ENCODE results near the gene KCNJ2. TPM values are rescaled to one million over a fixed set of nuclear protein-coding genes. Genes with fewer than 3 reads are reported as not detected.
A peak's percentile ranks its signal among the peaks of the same experiment; 100 is the strongest.

Gene KCNJ2
- total RNA-seq, 1 donor from 2014 or later = 7.9 TPM

DNA sequence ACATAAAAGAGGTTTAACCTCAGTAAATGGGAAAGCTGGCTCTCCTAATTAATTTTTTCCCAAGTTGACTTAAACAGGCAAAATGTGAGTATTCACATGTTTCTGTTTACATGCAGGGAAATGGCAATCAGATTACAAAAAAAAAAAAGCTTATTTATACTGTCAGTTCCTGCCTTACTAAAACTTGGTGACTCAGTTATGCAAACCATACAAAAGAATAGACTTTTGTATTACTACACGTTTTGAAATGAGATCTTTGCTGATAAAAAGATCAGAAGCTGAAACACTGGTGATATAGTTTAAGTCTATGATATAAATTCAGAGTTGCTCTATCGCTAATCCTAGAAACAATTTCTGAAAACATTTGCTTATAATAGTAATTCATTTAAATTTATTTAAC is 9.4 kb upstream of the KCNJ2 start:
- DNase-seq = no peak

DNA sequence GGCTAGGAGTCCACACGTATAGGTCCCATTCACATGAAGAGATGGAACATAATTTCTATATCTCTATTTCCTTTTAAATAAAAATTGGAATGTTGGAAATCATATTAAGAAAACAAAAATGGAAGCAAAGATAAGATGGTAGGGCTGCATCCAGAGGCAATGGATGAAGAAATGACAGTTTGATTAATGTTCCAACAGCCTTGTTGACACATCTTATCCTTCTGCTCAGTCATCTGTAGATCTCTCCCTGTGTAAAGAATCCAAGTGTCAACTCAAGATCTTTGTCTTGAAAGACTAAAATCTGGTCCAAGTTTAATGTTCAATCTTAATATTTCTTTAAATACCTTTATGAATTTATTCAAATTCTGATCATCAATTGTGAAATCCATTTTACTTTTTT is 7.8 kb upstream of the KCNJ2 start:
- no peak for DNase-seq

DNA sequence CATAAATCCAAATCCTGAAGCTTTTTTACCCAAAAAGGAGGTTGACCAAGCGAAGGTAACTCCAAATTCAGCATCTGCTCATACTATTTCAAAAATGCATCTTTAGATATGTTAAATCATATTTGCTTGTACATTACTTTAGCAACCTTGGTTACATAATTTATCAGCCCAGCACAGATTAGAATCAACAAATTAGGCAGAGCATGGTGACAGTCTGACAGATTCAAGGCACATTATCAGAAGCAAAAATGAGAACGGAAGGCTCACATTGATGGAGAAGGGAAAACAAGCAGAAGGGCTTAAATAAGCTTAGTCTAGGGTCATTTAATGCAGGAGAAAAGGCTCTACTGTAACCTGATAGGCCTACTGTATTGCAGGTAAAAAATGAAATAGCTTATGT is 3.9 kb upstream of the KCNJ2 start:
- no peak for DNase-seq

DNA sequence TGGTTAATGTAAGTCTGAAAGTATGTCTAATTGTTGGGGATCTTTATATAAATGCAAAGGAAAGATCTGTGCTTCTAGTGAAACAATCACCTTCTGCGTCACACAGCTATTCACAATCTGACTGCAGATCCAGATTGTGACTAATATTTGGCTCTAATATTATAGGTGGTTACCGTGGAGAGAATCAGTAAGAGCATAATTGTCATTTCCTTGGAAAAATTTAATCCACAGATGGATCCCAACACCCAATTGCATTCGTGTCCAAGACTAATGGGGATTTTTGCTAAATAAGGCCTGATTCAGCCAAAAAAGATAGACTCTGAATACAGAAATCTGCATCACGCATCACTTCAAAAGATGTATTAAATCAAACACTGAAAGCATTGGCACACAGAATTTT is 2.7 kb upstream of the KCNJ2 start:
- no peak for DNase-seq

DNA sequence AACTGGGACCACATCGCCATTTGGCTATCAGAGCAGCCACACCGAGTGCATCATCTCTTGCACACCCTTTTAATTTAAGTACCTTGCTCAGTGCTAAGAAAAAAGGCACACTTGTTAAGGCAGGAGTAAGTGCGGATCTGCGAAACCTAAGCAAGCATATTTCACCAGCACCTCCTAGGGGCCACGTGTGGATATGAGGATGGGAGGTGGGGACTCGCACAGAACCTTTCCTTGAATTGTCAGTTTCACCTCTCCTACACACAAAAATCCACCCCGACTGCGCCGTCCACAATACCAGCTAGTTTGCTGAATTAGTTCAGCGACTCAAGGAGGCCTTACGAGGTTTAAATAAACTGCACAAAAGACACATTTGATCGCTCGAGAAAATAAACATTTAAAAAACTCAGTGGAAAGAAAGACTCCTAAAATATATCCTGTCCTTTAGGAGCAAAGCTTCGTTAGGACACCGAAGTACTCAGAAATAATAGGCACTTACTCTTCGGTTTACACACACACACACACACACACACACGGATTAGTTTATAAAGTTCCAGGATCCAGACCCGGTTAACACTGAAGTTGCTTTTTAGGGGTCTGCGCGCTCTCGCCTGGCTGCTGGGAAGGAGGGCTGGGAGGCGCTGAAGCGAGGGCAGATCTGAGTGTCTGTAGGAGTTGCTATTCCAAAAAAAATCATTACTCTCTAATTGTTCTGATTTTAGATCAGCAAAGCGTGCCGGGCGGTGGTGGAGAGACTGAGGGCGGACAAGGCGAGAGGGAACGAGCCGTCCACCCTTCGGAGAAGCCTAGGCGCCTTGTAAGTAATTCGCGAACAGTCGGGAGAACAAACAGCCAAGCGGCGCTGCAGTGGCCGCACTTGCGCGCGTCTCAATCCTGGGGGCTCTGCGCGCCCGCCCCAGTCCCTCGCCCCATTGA is 1.0 kb upstream of the KCNJ2 start:
- peak; percentile 64 for DNase-seq

DNA sequence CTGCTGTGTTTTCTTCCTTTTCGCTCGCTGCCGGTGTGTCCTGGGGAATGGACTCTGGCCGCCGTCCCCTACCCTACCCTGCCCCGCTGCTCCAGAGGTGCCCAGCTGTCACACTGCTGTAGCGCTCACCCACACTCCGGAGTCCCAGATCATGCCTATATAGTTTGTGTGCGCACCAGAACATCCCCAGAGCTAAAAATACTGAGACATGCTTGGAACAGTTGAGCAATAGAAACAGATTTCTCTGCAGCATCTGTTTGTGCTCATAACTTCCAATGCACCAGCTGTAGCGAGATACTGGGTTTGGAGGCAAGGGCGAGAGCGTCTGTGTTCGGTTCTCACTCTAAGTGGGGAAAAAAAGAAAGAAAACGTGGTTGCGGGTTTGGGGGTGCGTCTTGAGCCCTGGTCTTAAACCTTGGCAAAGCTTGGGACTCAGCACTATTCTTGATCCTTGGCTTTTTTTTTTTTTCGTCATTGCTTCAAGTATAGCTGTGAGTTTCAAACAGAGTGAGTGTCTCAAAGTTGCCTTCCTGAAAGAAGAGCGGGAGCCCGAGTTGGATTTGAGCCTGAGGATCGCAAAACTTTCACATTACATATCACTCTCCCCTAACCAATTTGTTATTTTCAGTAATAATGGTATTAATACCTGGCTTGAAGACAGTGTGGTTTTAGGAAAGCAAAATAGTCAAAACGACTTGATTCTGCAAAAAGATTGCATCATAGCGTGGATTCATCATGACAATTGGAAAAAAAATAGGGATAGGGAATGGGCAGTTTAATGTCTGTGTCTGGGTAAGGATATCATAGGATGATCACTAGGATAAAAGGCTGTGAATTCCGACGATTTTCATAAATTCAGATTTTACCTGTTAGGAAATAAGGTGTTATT is 621 bp downstream of the KCNJ2 start:
- DNase-seq = no peak

DNA sequence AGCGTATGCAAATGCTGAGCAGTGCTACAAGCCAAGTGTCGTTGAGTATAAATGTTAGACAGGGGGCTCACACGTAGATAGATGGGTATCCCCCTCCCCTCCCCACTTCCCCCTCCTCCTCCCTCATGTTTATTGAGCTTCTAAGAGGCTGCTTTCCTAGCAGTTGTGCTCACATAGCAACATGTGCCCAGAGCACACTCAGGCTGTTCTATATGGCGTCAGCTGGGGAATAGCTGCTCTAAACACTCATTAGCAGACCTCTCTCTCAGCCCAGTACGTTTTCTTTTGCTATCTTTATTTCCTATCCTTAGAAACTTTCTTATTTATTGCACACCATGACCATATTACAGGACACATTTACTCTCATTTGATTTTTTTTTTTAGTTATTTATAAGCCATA is 1.8 kb downstream of the KCNJ2 start:
- DNase-seq = no peak

DNA sequence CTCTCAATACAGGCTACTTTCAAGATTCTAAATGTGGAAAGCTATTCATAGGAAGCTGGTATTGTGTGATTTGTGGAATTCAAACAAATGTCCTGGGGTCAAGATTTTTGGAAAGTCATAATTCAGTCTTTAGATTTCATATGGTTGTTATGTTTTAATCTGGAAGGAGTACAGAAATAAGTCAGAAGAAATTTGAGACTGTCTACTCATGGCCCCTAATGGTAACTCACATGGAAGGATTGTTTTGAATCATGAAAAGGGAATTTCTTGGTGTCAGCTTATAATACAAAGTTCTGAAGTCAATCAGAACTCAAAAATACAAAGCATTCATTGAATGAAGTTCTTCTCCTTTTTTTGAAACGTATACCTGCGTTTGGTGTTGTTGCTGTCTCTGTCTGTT is 3.1 kb downstream of the KCNJ2 start:
- no peak for DNase-seq

DNA sequence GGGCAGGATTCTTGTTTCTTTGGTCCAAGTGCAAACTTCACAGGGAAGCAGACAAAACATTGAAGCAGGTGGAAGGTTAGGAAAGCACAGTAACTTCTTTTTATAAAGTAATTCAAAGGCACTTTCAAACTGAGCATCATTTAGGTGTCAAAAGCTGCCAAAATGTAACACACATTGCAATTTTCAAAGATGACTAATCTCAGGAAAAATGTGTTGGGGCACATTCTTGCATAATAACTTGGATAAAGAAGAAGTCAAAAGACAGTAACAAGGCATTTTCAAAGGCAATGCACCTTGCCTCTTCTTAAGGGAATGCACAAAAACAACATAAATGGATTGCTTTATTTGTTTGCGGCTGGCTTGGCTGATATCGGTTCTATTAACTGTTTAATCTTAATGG is 3.6 kb downstream of the KCNJ2 start:
- DNase-seq = no peak

DNA sequence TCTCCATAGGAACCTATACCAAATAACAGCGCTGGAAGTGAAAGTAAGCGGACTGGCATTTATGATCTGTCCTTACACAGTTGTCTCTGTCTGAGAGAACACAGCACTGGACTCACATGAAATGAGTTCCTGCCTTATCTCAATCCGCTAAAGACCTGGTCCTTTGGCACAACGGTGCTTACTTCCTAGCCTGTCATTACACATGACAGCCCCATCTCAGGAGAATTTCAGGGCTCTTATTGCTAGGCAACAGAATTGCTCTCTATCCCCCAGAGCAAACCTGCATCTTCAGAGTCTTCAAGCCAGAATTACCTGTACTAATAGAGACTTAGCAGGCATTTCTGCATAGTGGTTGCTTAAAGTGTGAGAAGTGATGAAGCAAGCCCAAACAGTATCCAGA is 4.3 kb downstream of the KCNJ2 start:
- no peak for DNase-seq

DNA sequence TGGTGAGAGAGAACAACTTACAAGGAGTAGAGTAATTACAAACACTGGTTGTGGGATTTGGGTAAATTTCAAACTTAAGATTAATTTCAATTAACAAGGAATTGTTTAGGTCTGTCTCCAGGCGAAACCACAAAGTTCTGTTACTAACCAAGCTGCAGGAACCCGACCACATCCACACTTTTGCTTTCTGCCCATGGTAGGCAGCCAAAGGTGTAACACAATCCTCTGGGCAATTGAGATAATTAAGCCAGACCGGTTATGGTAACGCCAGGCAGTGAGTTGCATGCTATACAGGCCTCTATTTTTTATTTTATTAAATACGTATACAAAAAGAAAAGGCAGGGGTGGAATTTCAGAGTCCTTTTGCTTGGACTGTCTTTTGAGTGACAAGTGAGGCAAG is 12.0 kb downstream of the KCNJ2 start:
- DNase-seq = no peak

DNA sequence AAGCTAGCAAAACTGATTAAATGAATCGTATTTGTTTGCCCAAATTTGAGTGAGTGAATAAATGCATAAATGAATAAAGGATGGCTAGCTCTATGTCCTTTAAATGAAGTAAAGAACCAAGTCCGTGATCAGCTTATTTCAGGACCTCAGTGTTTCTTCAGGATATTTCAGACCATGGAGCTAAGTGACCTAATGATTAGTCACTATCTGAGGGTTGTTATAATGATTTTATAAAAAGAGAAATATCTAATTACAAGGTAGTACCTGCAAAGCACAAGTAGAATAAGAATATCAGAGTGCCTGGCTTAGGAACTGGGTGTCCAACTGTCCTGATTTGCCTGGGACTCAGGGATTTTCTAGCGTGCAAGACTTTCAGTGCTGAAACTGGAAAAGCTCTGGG is 12.5 kb downstream of the KCNJ2 start:
- DNase-seq = no peak

DNA sequence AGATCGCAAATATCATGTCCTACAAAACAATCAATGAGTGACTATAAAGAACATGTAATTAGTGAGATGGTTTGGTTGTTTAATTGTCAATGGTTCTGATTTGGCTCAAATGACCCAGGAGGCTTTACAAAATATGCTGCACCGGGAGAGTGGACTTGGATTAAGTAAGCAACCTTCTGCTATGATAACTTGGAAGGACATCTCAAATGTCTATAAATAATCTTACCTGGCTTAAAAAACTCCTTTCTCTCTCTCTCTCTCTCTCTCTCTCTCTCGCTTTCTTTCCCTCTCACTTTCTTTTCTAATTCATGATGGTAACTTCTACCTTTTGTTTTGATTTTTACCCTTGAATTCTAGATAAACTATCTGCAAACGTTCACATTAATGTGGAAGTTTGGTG is 14.2 kb downstream of the KCNJ2 start:
- DNase-seq = no peak

DNA sequence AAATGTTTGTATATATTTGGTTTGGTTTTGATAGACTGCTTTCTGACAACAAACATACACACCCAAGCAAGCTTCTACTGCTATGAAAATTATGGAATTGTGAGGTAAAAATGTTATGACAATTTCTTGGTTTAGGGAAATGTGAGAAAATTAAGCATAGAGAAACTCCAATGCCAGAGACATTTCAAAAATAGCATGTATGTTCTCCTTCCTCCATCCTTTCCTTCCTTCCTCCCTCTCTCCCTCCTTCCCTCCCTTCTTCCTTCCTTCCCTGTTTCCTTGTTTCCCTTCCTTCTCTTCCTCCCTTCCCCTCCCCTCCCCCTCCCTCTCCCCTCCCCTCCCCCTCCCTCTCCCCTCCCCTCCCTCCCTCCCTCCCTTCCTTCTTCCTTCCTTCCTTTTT is 14.9 kb downstream of the KCNJ2 start:
- DNase-seq = no peak

DNA sequence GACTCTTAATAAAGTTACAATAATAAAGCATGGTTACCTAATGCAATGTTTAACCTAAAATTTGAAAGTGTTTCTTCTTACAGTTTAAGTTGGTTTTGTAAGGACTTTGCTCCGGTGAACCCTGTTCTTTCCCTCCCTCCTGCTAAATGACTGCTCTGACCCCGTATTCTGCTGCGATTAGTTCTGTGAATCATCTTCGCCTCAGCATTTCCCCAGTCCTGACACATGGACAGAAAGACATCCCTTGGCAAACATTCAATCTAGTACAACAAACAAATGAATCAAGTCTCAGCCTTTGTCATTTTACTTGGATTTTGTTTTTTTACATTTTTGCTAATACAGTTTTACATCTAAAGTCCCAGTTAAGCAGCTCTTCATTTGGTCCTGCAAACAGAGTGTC is 15.4 kb downstream of the KCNJ2 start:
- DNase-seq = no peak

DNA sequence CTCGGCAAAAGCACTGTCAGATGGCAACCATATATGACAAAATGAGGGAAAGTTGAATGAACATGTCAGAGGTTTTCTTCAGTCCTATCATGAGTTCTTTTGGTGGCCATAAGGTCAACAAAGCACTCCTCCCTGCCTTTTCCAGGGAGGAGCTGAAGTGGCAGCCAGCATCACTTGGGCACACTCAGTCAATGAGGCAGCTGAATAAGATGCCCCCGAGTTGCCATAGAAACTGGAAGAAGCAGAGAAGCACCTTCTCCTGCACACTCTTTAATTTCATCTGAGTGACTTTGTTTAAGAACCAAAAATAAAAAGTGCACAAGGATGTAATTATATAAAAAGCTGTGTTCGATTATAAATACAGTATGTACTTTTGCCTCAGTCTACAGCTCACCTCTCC is 16.0 kb downstream of the KCNJ2 start:
- DNase-seq = no peak

DNA sequence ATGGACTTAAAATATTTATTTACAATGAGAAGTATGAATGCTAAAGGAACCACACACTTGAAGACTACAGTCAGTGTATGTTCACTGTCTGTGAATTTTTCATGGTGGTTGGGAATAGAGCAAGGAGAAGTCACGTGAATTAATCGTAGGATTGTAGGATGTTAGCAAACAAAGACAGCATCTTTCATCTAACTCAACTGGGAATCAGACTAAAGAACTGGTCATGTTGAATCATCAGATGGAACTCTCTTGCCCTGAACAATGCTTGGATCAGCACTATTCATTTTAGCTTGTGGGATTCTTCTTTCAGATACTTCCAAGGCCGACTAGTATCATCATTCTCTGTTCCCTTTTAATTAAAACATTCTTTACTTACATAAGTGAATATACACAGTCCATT is 18.1 kb downstream of the KCNJ2 start:
- DNase-seq = no peak

DNA sequence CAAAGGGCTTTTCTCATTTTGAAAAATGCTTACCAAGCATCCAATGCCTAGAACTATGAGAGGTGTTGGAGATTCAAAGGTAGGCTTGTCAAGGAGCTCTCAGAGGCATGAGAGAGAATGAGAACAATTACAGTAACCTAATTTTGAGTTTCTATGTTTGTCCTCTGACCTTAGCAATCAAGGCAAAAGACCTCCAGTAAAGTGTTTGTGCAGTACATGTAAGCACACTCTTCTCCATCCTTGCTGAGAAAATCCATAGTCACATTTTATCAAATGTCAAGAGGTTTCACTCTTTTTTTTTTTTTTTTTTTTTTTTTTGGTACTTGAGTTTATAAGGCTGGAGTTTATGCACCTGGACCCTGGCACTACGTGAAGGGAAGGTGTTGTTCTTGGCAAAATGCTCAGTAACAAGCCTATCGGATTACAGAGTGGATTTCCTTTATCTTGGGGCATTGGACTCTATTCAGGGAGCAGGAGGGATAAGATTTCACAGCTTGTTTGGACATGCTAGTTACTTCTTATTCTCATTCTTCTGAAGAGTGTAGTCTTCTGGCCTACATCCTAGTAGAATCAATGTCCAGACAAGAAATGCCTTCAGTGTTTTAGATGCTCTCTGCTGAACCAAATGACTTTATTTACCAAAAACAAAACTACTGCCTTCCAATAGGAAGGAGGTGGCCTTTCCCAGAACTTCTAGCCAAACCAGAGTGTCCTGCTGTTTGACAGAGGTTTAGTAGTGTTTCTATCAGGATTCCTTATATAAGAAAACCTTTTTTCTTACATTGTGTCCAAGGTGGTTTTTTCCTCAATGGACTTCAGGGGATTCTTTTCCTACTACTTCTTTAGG is 21.9 kb downstream of the KCNJ2 start:
- DNase-seq = no peak

DNA sequence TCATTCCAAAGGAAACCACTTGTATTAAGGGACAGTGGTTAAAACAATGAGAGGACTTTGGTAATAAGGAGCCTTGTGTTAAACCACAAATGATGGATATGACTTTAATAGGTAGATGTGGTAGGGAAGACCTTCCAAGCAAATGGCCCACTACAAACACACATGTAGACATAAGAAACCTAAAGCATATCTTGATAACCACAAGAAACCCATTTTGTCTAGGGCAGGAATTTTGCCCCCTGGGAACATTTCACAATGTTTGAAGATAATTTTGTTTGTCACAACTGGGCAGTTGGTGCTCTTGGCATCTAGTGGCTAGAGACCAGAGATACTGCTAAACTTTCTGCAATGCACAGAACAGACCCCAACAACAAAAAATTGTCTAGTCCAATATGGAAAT is 25.8 kb downstream of the KCNJ2 start:
- no peak for DNase-seq

DNA sequence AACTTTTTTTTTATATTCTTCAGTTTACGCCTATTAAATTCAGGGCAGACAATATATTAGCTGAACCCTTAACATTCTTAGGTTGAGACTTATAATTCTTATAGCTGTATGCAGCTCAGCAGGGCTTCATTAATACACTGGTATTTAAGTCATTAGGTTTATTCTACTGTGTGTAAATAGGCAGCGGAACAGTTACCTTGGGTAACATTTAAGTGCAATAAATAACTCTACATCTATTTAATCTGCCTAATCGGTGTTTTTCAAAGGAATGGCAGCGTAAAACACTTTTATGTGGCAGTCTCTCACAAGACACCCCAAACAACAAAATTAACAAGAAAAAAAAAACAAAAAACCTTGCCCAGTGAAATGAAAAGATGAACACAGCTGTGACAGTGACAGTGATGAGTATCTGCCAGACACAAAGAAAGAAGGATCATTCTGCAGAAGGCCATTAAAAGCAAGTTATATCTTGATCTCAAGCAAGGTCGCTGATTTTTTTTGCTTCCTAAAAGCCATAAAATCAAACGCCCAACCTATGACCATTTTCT is 32.6 kb downstream of the KCNJ2 start:
- no peak for DNase-seq

DNA sequence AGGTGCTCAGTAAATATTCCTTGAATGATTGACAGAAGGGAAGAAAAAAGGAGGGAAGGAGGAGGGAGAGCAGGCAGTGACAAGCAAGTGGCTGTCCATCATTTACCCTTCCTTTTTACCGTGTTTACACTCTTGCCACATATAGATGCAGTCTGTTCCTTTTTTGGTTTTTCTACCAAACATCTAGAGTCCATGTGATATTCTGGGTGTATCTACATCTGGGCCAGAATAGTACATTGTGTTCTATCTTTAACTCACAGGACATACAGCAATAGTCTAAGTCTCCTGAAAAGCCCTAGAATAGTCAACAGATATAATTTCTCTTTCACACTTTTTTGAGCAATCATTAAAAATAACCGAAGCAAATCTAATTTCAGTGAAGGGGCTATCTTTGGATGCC is 33.5 kb downstream of the KCNJ2 start:
- no peak for DNase-seq

DNA sequence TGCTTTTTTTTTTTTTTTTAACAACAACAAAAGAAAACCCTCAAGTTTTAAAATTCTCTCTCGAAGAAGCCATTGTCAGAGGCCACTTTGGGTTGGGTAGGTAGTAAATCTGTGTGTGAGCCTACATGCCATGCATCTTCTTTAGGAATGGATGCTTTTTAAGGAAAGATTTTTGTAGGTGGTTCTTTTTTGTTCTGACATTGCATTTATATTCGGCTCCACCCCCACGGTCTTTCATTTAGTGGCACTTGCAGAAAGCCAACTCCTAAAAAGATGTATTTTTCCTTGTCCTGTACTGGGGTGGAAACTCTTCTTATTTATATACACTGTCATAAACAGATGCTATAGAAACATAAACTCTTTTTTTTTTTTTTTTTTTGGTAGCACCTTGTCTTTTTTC is 35.1 kb downstream of the KCNJ2 start:
- no peak for DNase-seq
